Hematopoietic multipotent progenitor cell treated with erythropoietin and hydrocortisone succinate and interleukin-3 and kit ligand, for 6 days (in vitro differentiated cells): ENCODE data around the gene GLRX2.
"Not testable (repeated sequence)": the region's sequence is repeated elsewhere in the genome, so short reads cannot be mapped to it uniquely, and the experiment has no call there.

Source experiments
- DNase-seq: peaks from one replicate; pipeline ENCODE4 v3.0.0-alpha.2; 2015

The GLRX2 gene

GRCh38 chr1:193104907-193105820 is at the start of gene GLRX2:
Gene GLRX2 (minus strand): TSS chr1:193105414. CDS start chr1:193105382, 32 bp downstream.
- peak; percentile 91 for DNase-seq

GRCh38 chr1:193144999-193145398 is 39.8 kb upstream of the GLRX2 start:
- no peak for DNase-seq

GRCh38 chr1:193144361-193144938 is 39.2 kb upstream of the GLRX2 start:
- DNase-seq = no peak

GRCh38 chr1:193143285-193143684 is 38.1 kb upstream of the GLRX2 start:
- DNase-seq = peak; percentile 41

GRCh38 chr1:193142409-193142808 is 37.2 kb upstream of the GLRX2 start:
- DNase-seq = no peak

- peak; percentile 45 for DNase-seq
Measured at GRCh38 chr1:193141804-193142203, 36.6 kb upstream of the GLRX2 start.

GRCh38 chr1:193140254-193140653 is 35.0 kb upstream of the GLRX2 start:
- DNase-seq = no peak

GRCh38 chr1:193131266-193131860 is 26.1 kb upstream of the GLRX2 start:
- no peak for DNase-seq

- DNase-seq = no peak
Measured at GRCh38 chr1:193125369-193125768, 20.2 kb upstream of the GLRX2 start.

- DNase-seq = no peak
Measured at GRCh38 chr1:193123751-193124150, 18.5 kb upstream of the GLRX2 start.

- DNase-seq = peak; percentile 97
Measured at GRCh38 chr1:193121616-193122593, 16.7 kb upstream of the GLRX2 start, which contains the start of gene CDC73. Gene CDC73 (plus strand): TSS chr1:193122031. CDS start chr1:193122201, 170 bp downstream.

- DNase-seq = no peak
Measured at GRCh38 chr1:193120604-193121166, 15.5 kb upstream of the GLRX2 start.

- no peak for DNase-seq
Measured at GRCh38 chr1:193118803-193119730, 13.9 kb upstream of the GLRX2 start.

GRCh38 chr1:193118194-193118593 is 13.0 kb upstream of the GLRX2 start:
- DNase-seq = no peak

- not testable (repeated sequence) for DNase-seq
Measured at GRCh38 chr1:193117167-193117566, 12.0 kb upstream of the GLRX2 start.

GRCh38 chr1:193115629-193116227 is 10.5 kb upstream of the GLRX2 start:
- DNase-seq = no peak

- no peak for DNase-seq
Measured at GRCh38 chr1:193114485-193115095, 9.4 kb upstream of the GLRX2 start.

GRCh38 chr1:193113992-193114332 is 8.7 kb upstream of the GLRX2 start:
- no peak for DNase-seq

- no peak for DNase-seq
Measured at GRCh38 chr1:193113258-193113991, 8.2 kb upstream of the GLRX2 start.
